Esophagus squamous epithelium (tissue), 4 donors: ENCODE measurements around the gene UMODL1.

ENCODE experiments used
- POLR2A ChIP-seq, 4 donors: fragments of 450-650 bp; IDR thresholded peaks; one replicate each; pipeline ENCODE4 v1.6.1; 2017; ENCODE audit warnings: antibody characterized with exemption in 4 of 4, mild to moderate bottlenecking in 4 of 4, moderate library complexity in 3 of 4
- TF ChIP-seq, protein P1 (sequence below), 6 experiments: fragments of 450-650 bp in 4 of 6; fragments of 200-600 bp in 2 of 6; sonication (generic) in 2 of 6; IDR thresholded peaks; one replicate each; pipeline ENCODE4 v1.5.1; 2016 to 2019; ENCODE audit warnings: antibody characterized with exemption in 6 of 6, mild to moderate bottlenecking in 4 of 6, moderate library complexity in 4 of 6

DNA sequence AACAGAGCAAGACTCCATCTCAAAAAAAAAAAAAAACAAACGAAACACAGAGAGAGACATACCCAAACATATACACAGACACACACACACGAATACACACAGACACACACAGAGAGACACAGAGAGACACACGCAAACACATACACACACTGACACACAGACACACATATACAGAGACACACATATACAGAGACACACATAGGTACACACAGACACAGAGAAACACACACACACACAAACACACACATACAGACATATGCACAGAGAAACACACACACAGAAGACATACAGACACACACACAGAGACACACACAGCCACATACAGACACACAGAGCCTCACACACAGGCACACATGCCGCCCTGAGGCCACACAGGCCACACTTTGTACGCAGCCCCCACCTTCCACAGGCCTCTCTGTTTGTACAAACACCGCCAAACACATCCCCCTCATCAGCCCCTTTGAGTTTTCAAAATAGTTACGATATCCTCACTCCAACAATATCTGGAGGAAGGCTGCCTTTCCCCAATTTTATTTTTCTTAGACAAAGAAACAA, 90.4 kb downstream of the UMODL1 start:
- no peak for TF ChIP-seq POLR2A (IDR thresholded peaks at IDR 0.05)
- TF ChIP-seq, protein P1, sequence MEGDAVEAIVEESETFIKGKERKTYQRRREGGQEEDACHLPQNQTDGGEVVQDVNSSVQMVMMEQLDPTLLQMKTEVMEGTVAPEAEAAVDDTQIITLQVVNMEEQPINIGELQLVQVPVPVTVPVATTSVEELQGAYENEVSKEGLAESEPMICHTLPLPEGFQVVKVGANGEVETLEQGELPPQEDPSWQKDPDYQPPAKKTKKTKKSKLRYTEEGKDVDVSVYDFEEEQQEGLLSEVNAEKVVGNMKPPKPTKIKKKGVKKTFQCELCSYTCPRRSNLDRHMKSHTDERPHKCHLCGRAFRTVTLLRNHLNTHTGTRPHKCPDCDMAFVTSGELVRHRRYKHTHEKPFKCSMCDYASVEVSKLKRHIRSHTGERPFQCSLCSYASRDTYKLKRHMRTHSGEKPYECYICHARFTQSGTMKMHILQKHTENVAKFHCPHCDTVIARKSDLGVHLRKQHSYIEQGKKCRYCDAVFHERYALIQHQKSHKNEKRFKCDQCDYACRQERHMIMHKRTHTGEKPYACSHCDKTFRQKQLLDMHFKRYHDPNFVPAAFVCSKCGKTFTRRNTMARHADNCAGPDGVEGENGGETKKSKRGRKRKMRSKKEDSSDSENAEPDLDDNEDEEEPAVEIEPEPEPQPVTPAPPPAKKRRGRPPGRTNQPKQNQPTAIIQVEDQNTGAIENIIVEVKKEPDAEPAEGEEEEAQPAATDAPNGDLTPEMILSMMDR (IDR thresholded peaks at IDR 0.05), result no peak
